Measurements from ENCODE around the gene FCHSD1.

Gene FCHSD1

GRCh38 chr5:141650851-141651727 is at the start of gene FCHSD1:
Gene FCHSD1 (minus strand): TSS chr5:141651418. CDS start chr5:141651368, 50 bp downstream.
- no peak for TF ChIP-seq CTCF (IDR thresholded peaks at IDR 0.05; ENCODE audit: low read depth, low read length, missing control alignments)
- DNase-seq (ENCODE audit: low read depth), result peak; percentile 43
- H3K4me3 ChIP-seq (ENCODE audit: low read depth, low read length), result peak within 1 kb of the TSS; percentile 68

GRCh38 chr5:141697586-141697985 is 46.4 kb upstream of the FCHSD1 start:
- DNase-seq (ENCODE audit: low read depth), result no peak
- no peak for TF ChIP-seq CTCF (IDR thresholded peaks at IDR 0.05; ENCODE audit: low read depth, low read length, missing control alignments)
- H3K4me3 ChIP-seq (ENCODE audit: low read depth, low read length), result no peak overlapping the region

GRCh38 chr5:141696431-141696830 is 45.2 kb upstream of the FCHSD1 start:
- no peak for DNase-seq (ENCODE audit: low read depth)
- H3K4me3 ChIP-seq (ENCODE audit: low read depth, low read length), result no peak overlapping the region
- no peak for TF ChIP-seq CTCF (IDR thresholded peaks at IDR 0.05; ENCODE audit: low read depth, low read length, missing control alignments)

GRCh38 chr5:141695627-141696215 is 44.5 kb upstream of the FCHSD1 start:
- no peak for DNase-seq (ENCODE audit: low read depth)
- no peak overlapping the region for H3K4me3 ChIP-seq (ENCODE audit: low read depth, low read length)
- no peak for TF ChIP-seq CTCF (IDR thresholded peaks at IDR 0.05; ENCODE audit: low read depth, low read length, missing control alignments)

- DNase-seq (ENCODE audit: low read depth), result no peak
- TF ChIP-seq CTCF (IDR thresholded peaks at IDR 0.05; ENCODE audit: low read depth, low read length, missing control alignments), result no peak
- no peak overlapping the region for H3K4me3 ChIP-seq (ENCODE audit: low read depth, low read length)
Observed at GRCh38 chr5:141694479-141694878, 43.3 kb upstream of the FCHSD1 start.

GRCh38 chr5:141692919-141693725 is 41.9 kb upstream of the FCHSD1 start:
- no peak for TF ChIP-seq CTCF (IDR thresholded peaks at IDR 0.05; ENCODE audit: low read depth, low read length, missing control alignments)
- no peak for DNase-seq (ENCODE audit: low read depth)
- H3K4me3 ChIP-seq (ENCODE audit: low read depth, low read length), result no peak overlapping the region
